ENCODE results near the gene DIDO1.

The DIDO1 gene

GRCh38 chr20:62926229-62927127, at the start of gene DIDO1:
Gene DIDO1, minus strand, starts transcription at chr20:62926505.
- intact Hi-C loops (cut with DNase I), result loop anchor here (1.0 to 5.0 kb wide), 3 partner anchors 11 to 49 kb away; no protein-coding TSS in a partner anchor
- peak; percentile 78 to 99 (median 88) for DNase-seq

- intact Hi-C loops (cut with DNase I), result no loop called here
- DNase-seq, result no peak
These were observed 49.0 kb upstream of the DIDO1 start for GRCh38 chr20:62975251-62975760.

DNA sequence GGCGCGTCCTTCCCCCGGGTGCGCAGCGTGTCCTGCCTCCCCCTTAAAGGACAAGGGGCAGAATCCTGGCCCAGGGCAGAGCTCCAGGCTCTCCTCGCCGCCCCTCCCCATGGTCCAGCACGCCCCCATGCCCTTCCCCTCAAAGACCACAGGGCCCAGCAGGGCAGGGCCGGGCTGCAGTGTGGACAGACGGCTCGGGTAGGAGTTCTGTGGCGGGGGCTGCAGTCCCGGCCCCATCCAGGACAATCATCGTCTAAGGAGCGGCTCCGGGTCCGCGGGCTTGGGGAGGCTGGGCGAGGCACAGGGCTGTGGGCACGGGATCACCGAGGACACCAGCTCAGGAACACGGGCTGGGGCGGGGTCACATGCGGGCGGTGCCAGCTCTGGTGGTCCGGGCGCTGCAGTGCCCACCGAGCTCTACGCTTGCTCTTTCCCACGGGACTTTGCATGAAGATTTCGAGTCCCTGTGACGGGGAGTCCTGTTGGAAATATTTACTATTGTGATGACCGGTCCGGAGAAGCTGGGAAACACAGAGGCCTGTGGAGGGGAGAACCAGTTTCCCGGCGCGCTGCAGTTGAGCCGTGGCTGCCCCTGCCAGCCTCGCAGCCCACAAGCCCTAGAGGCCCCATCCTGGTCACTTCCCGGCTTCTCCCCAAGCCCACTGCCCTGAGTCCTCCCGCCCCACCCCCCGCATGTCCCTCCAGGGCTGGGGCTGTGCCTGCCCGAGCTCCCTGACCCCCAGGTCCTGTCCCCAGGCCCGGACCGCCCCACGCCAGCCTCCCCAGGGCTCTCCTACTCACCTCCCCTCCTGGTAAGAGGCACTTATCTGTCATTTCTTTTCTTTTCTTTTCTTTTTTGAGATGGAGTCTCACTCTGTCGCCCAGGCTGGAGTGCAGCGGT, 46.8 kb upstream of the DIDO1 start:
- intact Hi-C loops (cut with DNase I), result loop anchor here (1.0 kb wide), 1 partner anchor 36 kb away; no protein-coding TSS in a partner anchor
- DNase-seq, result no peak

DNA sequence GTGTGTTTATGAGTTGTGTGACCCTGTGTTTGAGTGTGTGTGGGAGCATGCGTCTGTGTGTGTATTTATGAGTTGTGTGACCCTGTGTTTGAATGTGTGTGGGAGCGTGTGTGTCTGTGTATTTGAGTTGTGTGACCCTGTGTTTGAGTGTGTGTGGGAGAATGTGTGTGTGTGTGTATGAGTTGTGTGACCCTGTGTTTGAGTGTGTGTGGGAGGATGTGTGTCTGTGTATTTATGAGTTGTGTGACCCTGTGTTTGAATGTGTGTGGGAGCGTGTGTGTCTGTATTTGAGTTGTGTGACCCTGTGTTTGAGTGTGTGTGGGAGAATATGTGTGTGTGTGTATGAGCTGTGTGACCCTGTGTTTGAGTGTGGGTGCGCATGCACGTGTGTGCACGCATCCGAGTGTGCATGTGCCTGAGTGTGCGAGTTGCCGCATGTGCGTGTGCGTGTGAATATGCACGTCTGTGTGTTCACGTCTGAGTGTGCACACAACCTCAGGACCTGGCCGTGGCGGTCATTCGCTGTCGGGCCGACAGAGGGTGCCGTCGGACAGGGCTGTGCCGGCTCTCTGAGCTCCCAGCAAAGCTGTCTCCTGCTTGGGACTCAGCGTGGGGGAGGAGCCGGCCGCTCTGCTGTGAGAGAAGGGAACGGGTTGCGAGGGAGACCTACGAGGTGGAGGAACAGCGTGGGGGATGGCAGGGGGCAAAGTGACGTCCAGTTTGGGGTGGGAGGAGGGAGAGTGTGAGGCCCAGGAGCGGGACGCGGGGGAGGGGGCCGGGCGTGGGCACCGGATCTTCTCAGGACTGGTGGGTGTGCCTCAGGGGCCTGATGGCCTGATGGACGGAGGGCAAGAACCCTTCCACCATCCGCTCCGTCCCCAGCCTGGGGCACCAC, 45.9 kb upstream of the DIDO1 start:
- DNase-seq, result peak; percentile 78 to 98 (median 87)

DNA sequence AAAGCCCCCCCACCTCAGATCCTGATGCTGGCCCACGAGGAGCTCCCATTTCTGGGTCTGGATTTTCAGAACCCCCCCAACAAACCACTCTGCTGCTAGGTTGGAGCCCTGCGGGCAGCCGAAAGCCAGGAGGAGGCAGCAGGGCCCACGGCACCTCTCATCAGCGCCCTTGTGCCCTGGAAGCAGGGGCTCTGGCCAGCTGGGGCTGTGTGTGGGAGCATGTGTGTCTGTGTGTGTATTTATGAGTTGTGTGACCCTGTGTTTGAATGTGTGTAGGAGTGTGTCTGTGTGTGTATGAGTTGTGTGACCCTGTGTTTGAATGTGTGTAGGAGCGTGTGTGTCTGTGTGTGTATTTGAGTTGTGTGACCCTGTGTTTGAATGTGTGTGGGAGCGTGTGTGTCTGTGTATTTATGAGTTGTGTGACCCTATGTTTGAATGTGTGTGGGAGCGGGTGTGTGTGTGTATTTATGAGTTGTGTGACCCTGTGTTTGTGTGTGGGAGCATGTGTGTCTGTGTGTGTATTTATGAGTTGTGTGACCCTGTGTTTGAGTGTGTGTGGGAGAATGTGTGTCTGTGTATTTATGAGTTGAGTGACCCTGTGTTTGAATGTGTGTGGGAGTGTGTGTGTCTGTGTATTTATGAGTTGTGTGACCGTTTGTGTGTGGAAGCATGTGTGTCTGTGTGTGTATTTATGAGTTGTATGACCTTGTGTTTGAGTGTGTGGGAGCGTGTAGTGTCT, 45.1 kb upstream of the DIDO1 start:
- DNase-seq, result no peak
- intact Hi-C loops (cut with DNase I), result no loop called here

More for the DNA sequence above, 45.9 kb upstream of the DIDO1 start:
- intact Hi-C loops (cut with DNase I), result loop anchor here (1.0 kb wide), 1 partner anchor 37 kb away; no protein-coding TSS in a partner anchor

DNA sequence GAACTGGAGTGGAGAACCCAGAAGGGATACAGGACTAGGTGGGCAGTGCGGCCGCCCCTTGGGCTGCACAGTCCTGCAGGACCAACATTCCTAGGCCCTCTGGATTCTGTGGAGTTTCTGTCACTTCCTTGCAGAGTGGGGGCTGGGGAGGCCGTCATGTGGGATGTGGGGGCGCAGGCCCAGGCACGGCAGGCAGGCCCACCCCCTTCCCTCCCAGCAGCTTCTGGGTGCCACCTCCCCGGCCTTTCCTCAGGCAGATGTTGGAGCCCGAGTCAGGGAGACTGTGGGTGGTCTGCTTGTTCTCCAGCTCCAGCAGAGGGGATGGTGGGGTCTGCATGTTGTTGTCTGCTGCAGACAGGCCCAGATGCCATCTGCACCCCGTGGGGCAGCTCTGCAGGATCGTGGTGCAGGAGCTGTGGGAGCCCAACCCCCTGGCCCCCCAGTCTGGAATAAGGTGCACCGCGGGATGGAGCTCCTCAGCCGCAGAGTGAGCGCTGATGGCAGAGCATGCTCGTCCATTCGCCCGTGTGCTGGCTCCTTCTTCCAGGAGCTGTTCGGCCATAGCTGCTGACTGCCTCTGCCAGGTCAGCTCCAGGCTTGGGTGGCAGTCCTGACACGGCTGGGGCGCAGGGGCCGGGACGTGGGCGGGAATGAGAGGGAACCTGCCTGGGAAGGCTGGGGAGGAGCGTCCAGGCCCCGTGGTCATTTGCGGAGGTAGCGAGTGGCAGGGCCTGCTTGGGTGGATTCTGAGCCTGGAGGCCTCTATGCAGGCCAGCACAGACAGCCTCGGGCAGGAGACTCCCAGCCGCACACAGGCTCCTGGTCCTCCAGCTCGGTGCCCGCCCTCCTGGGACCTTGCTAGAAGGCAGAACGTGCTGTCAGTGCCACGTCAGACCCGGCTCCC, 44.3 kb upstream of the DIDO1 start:
- intact Hi-C loops (cut with DNase I), result no loop called here
- DNase-seq, result no peak

- intact Hi-C loops (cut with DNase I), result no loop called here
- no peak for DNase-seq
These were observed 43.6 kb upstream of the DIDO1 start for GRCh38 chr20:62969939-62970306.

GRCh38 chr20:62969179-62969760, 43.0 kb upstream of the DIDO1 start:
- no peak for DNase-seq
- intact Hi-C loops (cut with DNase I), result no loop called here

GRCh38 chr20:62968378-62969178, 42.3 kb upstream of the DIDO1 start:
- DNase-seq, result no peak

GRCh38 chr20:62967628-62968351, 41.5 kb upstream of the DIDO1 start:
- intact Hi-C loops (cut with DNase I), result no loop called here
- no peak for DNase-seq

More at GRCh38 chr20:62968378-62969178, 42.3 kb upstream of the DIDO1 start:
- intact Hi-C loops (cut with DNase I), result no loop called here

DNA sequence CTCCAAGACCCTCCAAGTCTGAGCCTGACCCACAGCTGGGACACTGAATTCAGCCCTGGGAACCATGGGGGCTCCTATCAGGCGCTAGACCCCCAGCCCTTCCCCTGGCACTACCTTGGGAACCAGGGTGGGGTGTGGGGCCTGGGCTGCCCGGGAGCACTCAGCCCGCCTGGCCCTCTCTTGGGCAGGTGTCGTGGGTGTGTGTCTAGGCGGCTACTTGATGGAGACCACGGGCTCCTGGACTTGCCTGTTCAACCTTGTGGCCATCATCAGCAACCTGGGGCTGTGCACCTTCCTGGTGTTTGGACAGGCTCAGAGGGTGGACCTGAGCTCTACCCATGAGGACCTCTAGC, 40.8 kb upstream of the DIDO1 start:
- intact Hi-C loops (cut with DNase I), result no loop called here

DNA sequence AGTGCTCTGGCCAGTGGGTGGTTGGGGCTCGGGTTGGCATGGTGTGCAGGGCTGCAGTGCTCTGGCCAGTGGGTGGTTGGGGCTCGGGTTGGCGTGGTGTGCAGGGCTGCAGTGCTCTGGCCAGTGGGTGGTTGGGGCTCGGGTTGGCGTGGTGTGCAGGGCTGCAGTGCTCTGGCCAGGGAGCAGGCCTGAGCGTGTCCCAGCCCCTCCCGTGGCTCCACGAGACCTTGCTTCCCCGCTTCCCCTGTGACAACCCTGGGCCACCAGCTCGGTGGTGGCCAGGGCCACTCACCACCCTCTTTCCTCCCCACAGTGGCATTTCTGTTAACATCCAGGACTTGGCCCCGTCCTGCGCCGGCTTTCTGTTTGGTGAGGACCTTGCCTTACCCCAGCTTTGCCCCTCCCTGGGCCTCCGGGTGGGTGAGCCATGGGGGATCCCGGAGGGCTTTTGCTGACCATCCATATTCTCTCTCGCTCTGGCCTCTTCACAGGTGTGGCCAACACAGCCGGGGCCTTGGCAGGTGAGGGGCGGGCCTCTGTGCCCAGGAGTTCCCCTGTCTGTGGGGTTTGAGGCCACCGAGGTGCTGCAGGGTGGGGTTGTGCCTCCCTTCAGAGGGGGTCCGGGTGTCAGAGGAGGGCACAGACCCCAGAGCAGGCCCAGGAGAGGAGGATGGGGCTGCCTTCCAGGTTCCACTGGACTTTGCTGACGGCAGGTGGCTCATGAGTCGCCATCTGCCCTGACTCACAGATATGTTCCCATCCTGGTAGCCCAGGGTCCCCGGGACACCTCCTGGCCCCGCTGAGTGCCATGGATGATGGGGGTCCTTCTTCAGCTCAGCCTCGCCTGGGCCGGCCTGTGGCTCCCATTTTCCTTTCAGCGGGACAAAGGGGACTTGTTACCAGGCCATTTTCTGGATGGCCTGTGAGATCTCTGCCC, 40.2 kb upstream of the DIDO1 start:
- intact Hi-C loops (cut with DNase I), result no loop called here
- no peak for DNase-seq

More for the DNA sequence above, 40.8 kb upstream of the DIDO1 start:
- no peak for DNase-seq

- DNase-seq, result peak in 2 of 10 donors; percentile 12 to 74
These were observed 39.1 kb upstream of the DIDO1 start for GRCh38 chr20:62965363-62965771.

DNA sequence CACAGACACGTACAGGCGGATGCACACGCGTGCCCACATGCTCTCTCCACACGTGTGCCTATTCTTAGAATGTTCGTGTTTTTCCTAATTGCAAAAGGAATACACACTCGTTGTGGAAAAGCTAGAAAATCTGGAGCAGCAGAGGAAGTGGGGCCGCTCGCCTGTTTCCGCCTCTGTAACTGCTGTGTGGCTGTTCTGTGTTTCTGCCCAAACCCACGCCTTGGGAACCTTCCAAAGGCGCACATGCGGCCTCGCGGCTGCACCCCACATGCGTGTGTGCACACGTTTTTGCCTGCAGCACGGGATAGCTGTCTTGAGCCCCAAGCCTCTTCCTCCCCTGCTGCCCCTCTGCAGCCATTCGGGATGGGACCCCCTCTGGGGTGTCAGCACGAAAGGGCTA, 38.4 kb upstream of the DIDO1 start:
- DNase-seq, result peak in 7 of 10 donors; percentile 37 to 93 (median 57)

More at GRCh38 chr20:62965363-62965771, 39.1 kb upstream of the DIDO1 start:
- intact Hi-C loops (cut with DNase I), result no loop called here

More for the DNA sequence above, 38.4 kb upstream of the DIDO1 start:
- intact Hi-C loops (cut with DNase I), result no loop called here

Data from posterior cingulate gyrus (tissue), 11 donors.